Activated CD8-positive, alpha-beta memory T cell treated with anti-CD3 and anti-CD28 coated beads for 36 hours (primary cell): ENCODE results near the gene MSI2. TPM values are rescaled to one million over a fixed set of nuclear protein-coding genes. Genes with fewer than 3 reads are reported as not detected.
"Not testable (repeated sequence)": the region's sequence is repeated elsewhere in the genome, so short reads cannot be mapped to it uniquely, and the experiment has no call there.

ENCODE experiments used
- CTCF ChIA-PET: fragments of 350-600 bp; sonication (Branson Sonifier 250); formaldehyde crosslinking; loops from one replicate; lab custom pipeline; 2021; ENCODE audit warnings: antibody characterized with exemption; lab: Charles Lee
- POLR2A ChIA-PET: fragments of 350-600 bp; sonication (Branson Sonifier 250); formaldehyde crosslinking; loops from one replicate; lab custom pipeline; 2021; ENCODE audit warnings: antibody characterized with exemption; lab: Charles Lee
- total RNA-seq, 2 experiments: library from RNA; stranded (reverse); gene quantifications; one replicate each; pipeline ENCODE4 v1.2.3, GENCODE V29; 2021

MSI2 gene
- total RNA-seq, 2 experiments from 2014 or later = 56.5 to 59.6 TPM

GRCh38 chr17:57283203-57283971, 27.1 kb downstream of the MSI2 start:
- ChIA-PET CTCF (no interaction called here), POLR2A (no interaction called here)

- CTCF ChIA-PET = interaction anchor here (0.6 to 1.2 kb wide), 3 partner anchors 8 to 362 kb away, joined by 3 read pairs; no protein-coding TSS in a partner anchor
- POLR2A ChIA-PET = no interaction called here
Observed at GRCh38 chr17:57284583-57284982, 28.3 kb downstream of the MSI2 start.

GRCh38 chr17:57284984-57285646, 28.8 kb downstream of the MSI2 start:
- ChIA-PET CTCF (interaction anchor here (0.6 to 1.2 kb wide), 2 partner anchors 9 to 362 kb away, joined by 3 read pairs; no protein-coding TSS in a partner anchor), POLR2A (no interaction called here)

- CTCF ChIA-PET = interaction anchor here (1.2 kb wide), 1 partner anchor 9 kb away, joined by 3 read pairs; no protein-coding TSS in a partner anchor
- POLR2A ChIA-PET = no interaction called here
Observed at GRCh38 chr17:57285701-57286100, 29.4 kb downstream of the MSI2 start.

- ChIA-PET CTCF (no interaction called here), POLR2A (no interaction called here)
Observed at GRCh38 chr17:57286399-57287105, 30.2 kb downstream of the MSI2 start.

GRCh38 chr17:57288040-57288772, 31.9 kb downstream of the MSI2 start:
- POLR2A ChIA-PET = no interaction called here
- CTCF ChIA-PET = no interaction called here

GRCh38 chr17:57288773-57289121, 32.4 kb downstream of the MSI2 start:
- ChIA-PET CTCF (no interaction called here), POLR2A (no interaction called here)

- CTCF ChIA-PET = no interaction called here
- POLR2A ChIA-PET = no interaction called here
Observed at GRCh38 chr17:57289130-57289529, 32.8 kb downstream of the MSI2 start.

- CTCF ChIA-PET = no interaction called here
- POLR2A ChIA-PET = no interaction called here
Observed at GRCh38 chr17:57289613-57290012, 33.3 kb downstream of the MSI2 start.

GRCh38 chr17:57290981-57291380, 34.7 kb downstream of the MSI2 start:
- ChIA-PET CTCF (interaction anchor here (1.5 kb wide), 1 partner anchor 48 kb away, joined by 5 read pairs; no protein-coding TSS in a partner anchor), POLR2A (no interaction called here)

GRCh38 chr17:57292091-57292490, 35.8 kb downstream of the MSI2 start:
- CTCF ChIA-PET = interaction anchor here (1.5 kb wide), 1 partner anchor 49 kb away, joined by 5 read pairs; no protein-coding TSS in a partner anchor
- POLR2A ChIA-PET = no interaction called here

GRCh38 chr17:57293077-57293476, 36.8 kb downstream of the MSI2 start:
- CTCF ChIA-PET = no interaction called here
- POLR2A ChIA-PET = no interaction called here

- ChIA-PET POLR2A (no interaction called here), CTCF (no interaction called here)
Observed at GRCh38 chr17:57294101-57294500, 37.8 kb downstream of the MSI2 start.

- ChIA-PET POLR2A (no interaction called here), CTCF (no interaction called here)
Observed at GRCh38 chr17:57294629-57295501, 38.5 kb downstream of the MSI2 start.

GRCh38 chr17:57295526-57296023, 39.3 kb downstream of the MSI2 start:
- CTCF ChIA-PET = no interaction called here
- POLR2A ChIA-PET = no interaction called here

- ChIA-PET CTCF (no interaction called here), POLR2A (no interaction called here)
Observed at GRCh38 chr17:57296231-57296630, 39.9 kb downstream of the MSI2 start.

- CTCF ChIA-PET = no interaction called here
- POLR2A ChIA-PET = no interaction called here
Observed at GRCh38 chr17:57299176-57299575, 42.9 kb downstream of the MSI2 start.

GRCh38 chr17:57300592-57300991, 44.3 kb downstream of the MSI2 start:
- POLR2A ChIA-PET, CTCF ChIA-PET: not testable (repeated sequence)
